Right lobe of liver (tissue), 4 donors: Measurements from ENCODE around the gene NDUFAF5.

Experiments used
- POLR2A ChIP-seq: fragments of 450-650 bp; IDR thresholded peaks from one replicate; pipeline ENCODE4 v1.6.1; 2017; ENCODE audit warnings: antibody characterized with exemption, mild to moderate bottlenecking
- TF ChIP-seq, protein P1 (sequence below), 4 donors: fragments of 200-600 bp in 3 of 4; fragments of 450-650 bp in 1 of 4; IDR thresholded peaks; one replicate each; pipeline versions ENCODE4 v1.5.1 to v1.8.0; 2016 to 2022; ENCODE audit warnings: antibody characterized with exemption in 4 of 4, mild to moderate bottlenecking in 2 of 4
- donor health status: DM: no; HTN: no; CAD: no.
- donor health status: DM: no; HTN: no; CAD: no.
- donor health status: DM: no; HTN: yes; CAD: no.

DNA sequence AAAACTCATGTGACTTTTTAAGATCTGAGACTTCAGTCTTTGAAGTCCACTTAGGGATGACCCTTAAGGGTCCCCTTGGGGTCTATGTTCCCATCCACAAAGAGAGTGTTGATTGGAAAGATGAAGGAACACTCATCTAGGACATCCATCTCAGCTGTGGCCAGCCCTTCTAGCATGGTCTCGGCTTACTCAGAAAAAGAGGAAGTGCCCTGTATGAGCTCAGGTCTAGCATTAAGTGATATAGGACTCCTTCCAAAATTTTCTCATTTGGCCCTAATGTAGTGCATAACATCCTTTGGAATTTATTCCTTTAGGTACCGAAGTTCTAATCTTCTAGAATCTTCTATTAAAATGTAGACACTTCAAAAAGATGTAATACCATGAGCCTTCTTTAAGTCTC lies 77.4 kb downstream of the NDUFAF5 start:
- TF ChIP-seq, protein P1, sequence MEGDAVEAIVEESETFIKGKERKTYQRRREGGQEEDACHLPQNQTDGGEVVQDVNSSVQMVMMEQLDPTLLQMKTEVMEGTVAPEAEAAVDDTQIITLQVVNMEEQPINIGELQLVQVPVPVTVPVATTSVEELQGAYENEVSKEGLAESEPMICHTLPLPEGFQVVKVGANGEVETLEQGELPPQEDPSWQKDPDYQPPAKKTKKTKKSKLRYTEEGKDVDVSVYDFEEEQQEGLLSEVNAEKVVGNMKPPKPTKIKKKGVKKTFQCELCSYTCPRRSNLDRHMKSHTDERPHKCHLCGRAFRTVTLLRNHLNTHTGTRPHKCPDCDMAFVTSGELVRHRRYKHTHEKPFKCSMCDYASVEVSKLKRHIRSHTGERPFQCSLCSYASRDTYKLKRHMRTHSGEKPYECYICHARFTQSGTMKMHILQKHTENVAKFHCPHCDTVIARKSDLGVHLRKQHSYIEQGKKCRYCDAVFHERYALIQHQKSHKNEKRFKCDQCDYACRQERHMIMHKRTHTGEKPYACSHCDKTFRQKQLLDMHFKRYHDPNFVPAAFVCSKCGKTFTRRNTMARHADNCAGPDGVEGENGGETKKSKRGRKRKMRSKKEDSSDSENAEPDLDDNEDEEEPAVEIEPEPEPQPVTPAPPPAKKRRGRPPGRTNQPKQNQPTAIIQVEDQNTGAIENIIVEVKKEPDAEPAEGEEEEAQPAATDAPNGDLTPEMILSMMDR (IDR thresholded peaks at IDR 0.05): no peak
- TF ChIP-seq POLR2A: no peak
